ENCODE results near the gene OGFR.

- TF ChIP-seq CTCF (IDR thresholded peaks at IDR 0.05) = no peak
- TF ChIP-seq POLR2A (IDR thresholded peaks at IDR 0.05) = no peak
- TF ChIP-seq EP300 (IDR thresholded peaks at IDR 0.05) = no peak
Observed at GRCh38 chr20:62772103-62772611, 32.5 kb upstream of the OGFR start.
